A673 (cell line): ENCODE data around the gene JARID2.

Source experiments
- EZH2 ChIP-seq: fragments of 200-600 bp; sonication (generic); IDR thresholded peaks from 2 replicates; pipeline ENCODE4 v1.6.1; 2017; ENCODE audit warnings: borderline replicate concordance, low read depth, mild to moderate bottlenecking, mixed read lengths, antibody characterized with exemption, low read length; ENCODE audit not compliant: poor library complexity, severe bottlenecking
- TF ChIP-seq, protein P1 (sequence below): fragments of 300-800, 200-600 bp; sonication (generic); conservative IDR thresholded peaks from 2 replicates; pipeline ENCODE4 v1.5.1; 2017; ENCODE audit warnings: low read depth, mild to moderate bottlenecking, antibody characterized with exemption, low read length, moderate library complexity, mixed read lengths

DNA sequence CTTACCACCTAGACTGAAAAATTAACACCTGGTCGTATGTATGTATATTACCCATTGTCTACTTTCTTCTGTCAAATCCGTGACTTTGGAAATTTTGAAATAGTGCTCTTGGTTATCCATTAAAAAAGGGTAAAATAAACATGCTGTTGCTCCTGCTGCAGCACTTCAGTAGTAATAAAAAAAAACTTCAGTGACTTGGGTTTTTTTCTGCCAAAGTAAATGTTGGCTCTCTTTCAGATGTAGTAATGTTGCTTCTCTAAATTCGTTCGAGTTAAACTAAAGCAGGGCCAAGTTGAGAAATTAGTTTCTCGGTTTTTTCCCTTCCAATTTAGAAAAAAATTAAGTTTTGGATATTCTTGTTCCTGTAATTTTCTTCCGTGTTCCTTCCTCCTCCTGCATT lies 34.2 kb downstream of the JARID2 start:
- TF ChIP-seq, protein P1, sequence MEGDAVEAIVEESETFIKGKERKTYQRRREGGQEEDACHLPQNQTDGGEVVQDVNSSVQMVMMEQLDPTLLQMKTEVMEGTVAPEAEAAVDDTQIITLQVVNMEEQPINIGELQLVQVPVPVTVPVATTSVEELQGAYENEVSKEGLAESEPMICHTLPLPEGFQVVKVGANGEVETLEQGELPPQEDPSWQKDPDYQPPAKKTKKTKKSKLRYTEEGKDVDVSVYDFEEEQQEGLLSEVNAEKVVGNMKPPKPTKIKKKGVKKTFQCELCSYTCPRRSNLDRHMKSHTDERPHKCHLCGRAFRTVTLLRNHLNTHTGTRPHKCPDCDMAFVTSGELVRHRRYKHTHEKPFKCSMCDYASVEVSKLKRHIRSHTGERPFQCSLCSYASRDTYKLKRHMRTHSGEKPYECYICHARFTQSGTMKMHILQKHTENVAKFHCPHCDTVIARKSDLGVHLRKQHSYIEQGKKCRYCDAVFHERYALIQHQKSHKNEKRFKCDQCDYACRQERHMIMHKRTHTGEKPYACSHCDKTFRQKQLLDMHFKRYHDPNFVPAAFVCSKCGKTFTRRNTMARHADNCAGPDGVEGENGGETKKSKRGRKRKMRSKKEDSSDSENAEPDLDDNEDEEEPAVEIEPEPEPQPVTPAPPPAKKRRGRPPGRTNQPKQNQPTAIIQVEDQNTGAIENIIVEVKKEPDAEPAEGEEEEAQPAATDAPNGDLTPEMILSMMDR, result no peak
- TF ChIP-seq EZH2, result no peak
